Cardiac muscle cell (in vitro differentiated cells and primary cell): ENCODE measurements around the gene YRDC. TPM values are rescaled to one million over a fixed set of nuclear protein-coding genes. Genes with fewer than 3 reads are reported as not detected.

Experiments
- DNase-seq, 2 donors: peaks; one replicate each; pipeline versions ENCODE4 v3.0.0 to v3.0.0-alpha.2; 2010 to 2017; ENCODE audit warnings: low read depth in 1 of 2, low spot score in 1 of 2
- H3K27ac ChIP-seq: fragments of 200-600 bp; sonication (generic); 2 replicates; pipeline ENCODE4 v1.5.1; 2016
- H3K27me3 ChIP-seq: fragments of 200-600 bp; sonication (generic); 2 replicates; pipeline ENCODE4 v1.6.0; 2016; ENCODE audit warnings: control low read depth
- H3K36me3 ChIP-seq: fragments of 200-600 bp; sonication (generic); 2 replicates; pipeline ENCODE4 v1.5.1; 2016; ENCODE audit warnings: control low read depth
- H3K4me1 ChIP-seq: fragments of 200-600 bp; sonication (generic); 2 replicates; pipeline ENCODE4 v1.8.1; 2017; ENCODE audit warnings: low read depth, mild to moderate bottlenecking, mixed run types
- H3K4me3 ChIP-seq: fragments of 200-600 bp; sonication (generic); 2 replicates; pipeline ENCODE4 v1.5.1; 2016; ENCODE audit warnings: mild to moderate bottlenecking
- H3K9me3 ChIP-seq: fragments of 200-600 bp; sonication (generic); 2 replicates; pipeline ENCODE4 v1.5.1; 2017; ENCODE audit warnings: low read depth, mild to moderate bottlenecking, control low read depth
- polyA plus RNA-seq: library from polyadenylated mRNA; unstranded; fragments of >200 nt; fragmentation: Nextera tagmentation; extraction: Ambion mirVana; gene quantifications from 2 replicates; pipeline ENCODE4 v1.2.1, GENCODE V29; 2016
- total RNA-seq: library from RNA; depleted of rRNA; stranded (reverse); fragments of >200 nt; gene quantifications from 2 replicates; pipeline ENCODE4 v1.2.3, GENCODE V29; 2016
- TF ChIP-seq, protein P1 (sequence below): IDR thresholded peaks from 2 replicates; pipeline ENCODE4 v1.5.1; 2012; ENCODE audit warnings: low read depth, mild to moderate bottlenecking, low read length

YRDC gene
- total and polyA plus RNA-seq, 2 experiments from 2014 or later = 9.7 to 22.2 TPM

DNA sequence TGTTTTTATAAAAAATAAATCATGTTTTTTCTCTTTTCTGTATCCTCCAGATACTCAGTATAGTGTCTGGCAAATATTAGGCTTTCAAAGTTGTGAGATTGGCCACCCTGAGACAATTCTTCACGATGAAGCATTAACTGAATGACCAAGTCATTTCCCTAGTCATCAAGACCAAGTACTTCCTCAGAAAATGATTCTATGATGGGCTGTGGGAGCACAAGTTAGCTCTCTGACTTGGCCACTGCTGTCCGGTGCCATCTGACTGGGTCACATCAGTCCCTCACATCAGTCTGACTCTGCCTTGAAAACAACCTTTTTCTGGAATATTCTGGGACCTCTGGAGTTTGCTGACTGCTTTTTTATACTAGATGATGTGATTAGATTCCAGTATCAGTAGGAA is 13.5 kb upstream of the YRDC start:
- Histone ChIP-seq H3K27ac (no peak overlapping the region), H3K27me3 (no peaks in the 10 kb centered on the region), H3K36me3 (peaks cover 37% of the 10 kb centered on the region), H3K4me1 (no peaks in the 10 kb centered on the region), H3K4me3 (no peak overlapping the region), H3K9me3 (no peaks in the 10 kb centered on the region)
- TF ChIP-seq, protein P1, sequence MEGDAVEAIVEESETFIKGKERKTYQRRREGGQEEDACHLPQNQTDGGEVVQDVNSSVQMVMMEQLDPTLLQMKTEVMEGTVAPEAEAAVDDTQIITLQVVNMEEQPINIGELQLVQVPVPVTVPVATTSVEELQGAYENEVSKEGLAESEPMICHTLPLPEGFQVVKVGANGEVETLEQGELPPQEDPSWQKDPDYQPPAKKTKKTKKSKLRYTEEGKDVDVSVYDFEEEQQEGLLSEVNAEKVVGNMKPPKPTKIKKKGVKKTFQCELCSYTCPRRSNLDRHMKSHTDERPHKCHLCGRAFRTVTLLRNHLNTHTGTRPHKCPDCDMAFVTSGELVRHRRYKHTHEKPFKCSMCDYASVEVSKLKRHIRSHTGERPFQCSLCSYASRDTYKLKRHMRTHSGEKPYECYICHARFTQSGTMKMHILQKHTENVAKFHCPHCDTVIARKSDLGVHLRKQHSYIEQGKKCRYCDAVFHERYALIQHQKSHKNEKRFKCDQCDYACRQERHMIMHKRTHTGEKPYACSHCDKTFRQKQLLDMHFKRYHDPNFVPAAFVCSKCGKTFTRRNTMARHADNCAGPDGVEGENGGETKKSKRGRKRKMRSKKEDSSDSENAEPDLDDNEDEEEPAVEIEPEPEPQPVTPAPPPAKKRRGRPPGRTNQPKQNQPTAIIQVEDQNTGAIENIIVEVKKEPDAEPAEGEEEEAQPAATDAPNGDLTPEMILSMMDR = no peak
- DNase-seq = no peak

DNA sequence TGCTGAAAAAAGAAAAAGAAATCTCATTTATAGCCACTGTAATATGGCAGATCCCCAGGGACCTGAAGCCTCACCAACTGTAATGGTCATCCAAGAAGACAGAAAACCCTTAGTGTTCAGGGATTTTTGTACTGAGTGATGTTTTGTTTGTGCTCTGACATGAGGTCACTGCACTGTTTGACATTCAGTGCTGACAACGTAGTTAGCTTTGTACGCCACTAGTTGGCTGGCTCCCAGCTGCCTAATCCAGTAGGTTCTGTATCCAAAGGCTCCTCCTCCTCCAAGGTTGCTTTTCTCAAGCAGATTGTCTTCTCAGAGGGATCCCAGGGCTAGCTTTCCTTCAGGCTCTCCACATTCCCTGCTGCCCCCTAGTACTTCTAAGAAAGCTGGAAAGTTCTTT is 9.5 kb upstream of the YRDC start:
- TF ChIP-seq, protein P1 = no peak
- Histone ChIP-seq H3K4me1 (no peaks in the 10 kb centered on the region), H3K4me3 (no peak overlapping the region), H3K9me3 (no peaks in the 10 kb centered on the region), H3K27me3 (no peaks in the 10 kb centered on the region), H3K27ac (no peak overlapping the region), H3K36me3 (peaks cover 29% of the 10 kb centered on the region)
- DNase-seq = peak in 1 of 2 donors; percentile 37

DNA sequence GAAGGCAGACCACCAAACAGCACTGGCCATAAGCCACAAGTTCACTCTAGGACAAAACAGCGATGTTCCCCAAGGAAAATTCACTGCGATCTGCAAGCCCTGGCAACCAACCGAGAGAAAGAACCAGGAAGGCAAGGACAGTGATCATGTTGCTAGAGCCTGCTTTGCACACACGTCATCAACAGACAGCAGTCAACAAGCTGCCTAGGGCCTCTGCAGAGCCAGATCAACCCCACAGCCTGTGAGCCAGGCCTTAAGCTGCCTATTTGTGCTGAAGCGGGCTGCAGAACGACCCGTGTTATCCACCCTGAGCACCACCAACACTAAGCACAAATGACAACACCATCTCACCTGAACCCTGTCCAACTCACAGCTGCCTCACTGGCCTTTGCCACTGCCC is 6.2 kb upstream of the YRDC start:
- no peaks in the 10 kb centered on the region for H3K9me3 ChIP-seq
- no peak overlapping the region for H3K27ac ChIP-seq
- no peak overlapping the region for H3K4me3 ChIP-seq
- H3K36me3 ChIP-seq = peaks cover 14% of the 10 kb centered on the region
- H3K4me1 ChIP-seq = peaks cover 1% of the 10 kb centered on the region
- TF ChIP-seq, protein P1 = no peak
- DNase-seq = no peak
- no peaks in the 10 kb centered on the region for H3K27me3 ChIP-seq

DNA sequence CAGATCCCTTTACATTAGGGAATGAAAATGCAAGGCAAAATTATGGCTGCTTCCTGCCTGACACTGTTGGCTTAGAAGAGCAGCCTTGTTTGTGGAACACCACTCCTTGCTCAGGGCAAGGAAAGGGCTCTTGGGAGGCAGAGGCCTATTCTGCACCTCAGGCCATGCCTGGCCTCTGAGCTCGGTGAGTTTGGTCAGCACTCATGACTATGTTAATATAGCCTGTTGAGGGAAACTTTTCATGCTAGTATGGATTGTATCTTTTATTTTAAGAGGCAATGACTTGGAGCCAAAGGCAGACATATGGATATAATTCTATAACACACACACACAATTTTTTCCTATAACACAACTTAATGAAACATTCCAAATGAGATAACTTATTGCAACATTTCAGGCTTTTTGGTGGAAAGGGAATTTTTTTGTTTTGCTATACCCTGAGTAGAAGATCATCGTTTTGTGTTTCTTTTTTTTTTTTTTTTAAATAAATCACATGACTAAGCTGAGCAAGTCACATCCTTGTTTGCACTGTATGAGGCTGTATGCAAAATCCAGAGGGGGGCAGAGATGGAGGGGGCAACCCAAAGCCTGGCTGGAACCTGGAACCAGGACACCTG is 5.6 kb upstream of the YRDC start:
- TF ChIP-seq, protein P1 = no peak
- Histone ChIP-seq H3K4me3 (no peak overlapping the region), H3K9me3 (no peaks in the 10 kb centered on the region), H3K36me3 (peaks cover 11% of the 10 kb centered on the region), H3K27ac (no peak overlapping the region), H3K27me3 (no peaks in the 10 kb centered on the region), H3K4me1 (peaks cover 5% of the 10 kb centered on the region)
- DNase-seq = no peak

DNA sequence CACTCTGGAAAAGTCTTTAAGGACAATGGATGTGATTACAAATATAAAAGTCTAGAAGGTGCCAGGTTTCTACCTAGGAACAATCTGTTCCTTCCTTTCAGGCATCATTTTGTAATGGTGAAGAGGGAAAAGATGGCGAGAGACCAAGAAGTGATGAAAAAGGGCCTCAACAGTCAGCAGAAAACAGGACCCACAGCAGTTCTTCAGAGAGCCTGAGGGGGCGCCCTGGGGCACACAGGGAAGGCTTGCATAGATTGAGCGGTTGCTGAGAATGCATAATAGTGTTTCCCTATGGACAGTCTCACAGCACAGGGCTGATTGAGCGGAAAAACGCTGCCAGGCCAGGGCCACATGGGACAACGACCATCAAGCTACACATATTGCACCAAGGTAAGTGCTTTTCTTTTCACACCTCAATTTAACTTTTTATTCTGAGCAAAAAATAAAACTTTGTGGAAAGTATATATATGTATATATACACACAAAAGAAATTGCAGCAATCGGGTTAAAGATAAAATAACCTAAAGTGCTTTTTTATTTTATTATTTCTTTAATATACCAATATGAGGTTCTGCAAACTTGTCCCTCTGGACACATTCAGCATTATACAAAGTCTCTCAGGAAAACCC is 3.1 kb upstream of the YRDC start:
- Histone ChIP-seq H3K4me1 (peaks cover 5% of the 10 kb centered on the region), H3K4me3 (no peak overlapping the region), H3K27ac (no peak overlapping the region), H3K27me3 (no peaks in the 10 kb centered on the region), H3K36me3 (peaks cover 2% of the 10 kb centered on the region), H3K9me3 (no peaks in the 10 kb centered on the region)
- TF ChIP-seq, protein P1 = peak; percentile 95
- DNase-seq = peak; percentile 83 to 91
